ENCODE data around the gene CEBPE. TPM values are rescaled to one million over a fixed set of nuclear protein-coding genes. Genes with fewer than 3 reads are reported as not detected.

CEBPE gene
- total and polyA plus RNA-seq, 4 donors = 0.08 to 4.4 (median 0.16) TPM; not detected in 1

DNA sequence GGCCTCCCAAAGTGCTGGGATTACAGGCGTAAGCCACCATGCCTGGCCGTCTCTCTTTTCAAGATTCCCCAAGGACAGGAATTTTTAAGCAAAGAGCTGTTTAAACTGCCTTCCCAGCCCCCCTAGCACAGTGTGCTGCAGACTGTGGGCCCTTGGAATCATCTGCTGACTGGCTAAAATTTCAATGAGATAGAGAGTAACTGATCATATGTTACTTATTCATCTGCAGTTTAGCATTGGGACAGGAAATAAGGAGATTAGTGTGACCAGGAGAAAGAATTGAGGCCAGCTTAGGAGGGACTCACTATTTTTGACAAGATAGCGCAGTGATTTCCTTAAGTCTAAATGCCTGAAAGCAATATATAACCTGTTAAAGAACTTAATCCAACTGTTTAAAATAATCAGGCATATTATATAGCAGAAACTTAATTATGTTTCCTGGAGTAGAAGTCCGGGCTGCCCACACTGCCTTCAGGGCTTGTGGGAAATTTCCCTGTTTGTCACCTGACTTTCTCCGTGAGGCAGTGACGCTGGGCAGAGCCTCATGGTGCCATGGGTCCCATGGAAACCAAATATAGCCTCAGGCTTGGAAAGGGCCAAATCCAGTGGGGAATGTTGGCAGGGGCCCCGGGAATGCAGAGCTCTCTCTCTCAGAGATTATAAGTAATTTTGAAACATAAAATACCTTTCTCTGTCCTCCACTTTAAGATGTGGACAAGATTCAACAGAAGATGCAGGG lies 22.8 kb upstream of the CEBPE start:
- no peak overlapping the region for H3K9ac ChIP-seq (ENCODE audit: low read depth in 1 of 2, low read length in 2 of 2)
- no peak overlapping the region for H3K27ac ChIP-seq (ENCODE audit: low read depth in 1 of 2, low read length in 2 of 2)
- TF ChIP-seq FOXA2 (IDR thresholded peaks at IDR 0.05) = no peak
- TF ChIP-seq REST (IDR thresholded peaks at IDR 0.05) = no peak
- TF ChIP-seq, protein P1, sequence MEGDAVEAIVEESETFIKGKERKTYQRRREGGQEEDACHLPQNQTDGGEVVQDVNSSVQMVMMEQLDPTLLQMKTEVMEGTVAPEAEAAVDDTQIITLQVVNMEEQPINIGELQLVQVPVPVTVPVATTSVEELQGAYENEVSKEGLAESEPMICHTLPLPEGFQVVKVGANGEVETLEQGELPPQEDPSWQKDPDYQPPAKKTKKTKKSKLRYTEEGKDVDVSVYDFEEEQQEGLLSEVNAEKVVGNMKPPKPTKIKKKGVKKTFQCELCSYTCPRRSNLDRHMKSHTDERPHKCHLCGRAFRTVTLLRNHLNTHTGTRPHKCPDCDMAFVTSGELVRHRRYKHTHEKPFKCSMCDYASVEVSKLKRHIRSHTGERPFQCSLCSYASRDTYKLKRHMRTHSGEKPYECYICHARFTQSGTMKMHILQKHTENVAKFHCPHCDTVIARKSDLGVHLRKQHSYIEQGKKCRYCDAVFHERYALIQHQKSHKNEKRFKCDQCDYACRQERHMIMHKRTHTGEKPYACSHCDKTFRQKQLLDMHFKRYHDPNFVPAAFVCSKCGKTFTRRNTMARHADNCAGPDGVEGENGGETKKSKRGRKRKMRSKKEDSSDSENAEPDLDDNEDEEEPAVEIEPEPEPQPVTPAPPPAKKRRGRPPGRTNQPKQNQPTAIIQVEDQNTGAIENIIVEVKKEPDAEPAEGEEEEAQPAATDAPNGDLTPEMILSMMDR (IDR thresholded peaks at IDR 0.05; ENCODE audit: low read depth, low read length, missing input control) = no peak
- no peak for TF ChIP-seq RAD21 (IDR thresholded peaks at IDR 0.05)
- TF ChIP-seq, protein P2, sequence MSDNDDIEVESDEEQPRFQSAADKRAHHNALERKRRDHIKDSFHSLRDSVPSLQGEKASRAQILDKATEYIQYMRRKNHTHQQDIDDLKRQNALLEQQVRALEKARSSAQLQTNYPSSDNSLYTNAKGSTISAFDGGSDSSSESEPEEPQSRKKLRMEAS (IDR thresholded peaks at IDR 0.05) = no peak
- TF ChIP-seq, protein P3, sequence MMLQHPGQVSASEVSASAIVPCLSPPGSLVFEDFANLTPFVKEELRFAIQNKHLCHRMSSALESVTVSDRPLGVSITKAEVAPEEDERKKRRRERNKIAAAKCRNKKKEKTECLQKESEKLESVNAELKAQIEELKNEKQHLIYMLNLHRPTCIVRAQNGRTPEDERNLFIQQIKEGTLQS (IDR thresholded peaks at IDR 0.05) = no peak
- no peak for TF ChIP-seq JUND (IDR thresholded peaks at IDR 0.05)
- no peak for TF ChIP-seq YY1 (IDR thresholded peaks at IDR 0.05)
- no peak for TF ChIP-seq TAF1 (conservative IDR thresholded peaks at IDR 0.05)
- H3K27me3 ChIP-seq (ENCODE audit: control insufficient read depth in 4 of 4, insufficient read depth in 4 of 4, low read length in 3 of 4) = no peaks in the 10 kb centered on the region
- peaks cover 0 to 2% (median 1%) of the 10 kb centered on the region in 4 donors for H3K36me3 ChIP-seq (ENCODE audit: control insufficient read depth in 4 of 4, insufficient read depth in 3 of 4, low read depth in 1 of 4, low read length in 3 of 4)
- DNase-seq (ENCODE audit: low spot score) = no peak
- no peaks in the 10 kb centered on the region for H3K9me3 ChIP-seq (ENCODE audit: control insufficient read depth in 4 of 4, low read length in 3 of 4)
- no peaks in the 10 kb centered on the region for H3K4me1 ChIP-seq (ENCODE audit: control insufficient read depth in 4 of 4, insufficient read depth in 4 of 4, low read length in 3 of 4)
- WGBS = 77% methylated on average over 7 of the region's 7 CpGs
- no peak overlapping the region for H3K4me3 ChIP-seq (ENCODE audit: low read depth in 1 of 3, low read length in 3 of 3)

DNA sequence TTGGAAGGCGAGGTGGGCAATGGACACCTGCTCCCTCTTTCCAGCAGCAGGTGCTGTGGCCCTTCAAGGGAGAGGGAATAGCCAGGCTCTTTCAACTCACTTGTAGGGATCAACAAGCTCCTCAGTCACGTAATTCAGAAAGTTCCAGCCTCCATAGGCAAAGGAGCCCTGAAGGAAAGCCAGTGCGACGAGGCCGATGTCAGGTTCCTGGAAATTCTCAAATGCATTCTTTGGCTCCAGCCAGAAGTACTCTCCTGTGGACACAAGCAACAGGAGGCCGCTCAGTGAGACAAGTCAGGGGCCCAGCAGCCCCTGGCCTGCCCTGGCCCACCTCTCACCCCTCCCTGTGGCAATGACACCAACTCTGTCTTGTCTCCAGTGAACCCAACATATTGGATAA lies 21.3 kb upstream of the CEBPE start:
- H3K4me1 ChIP-seq (ENCODE audit: control insufficient read depth in 4 of 4, insufficient read depth in 4 of 4, low read length in 3 of 4) = no peaks in the 10 kb centered on the region
- H3K9ac ChIP-seq (ENCODE audit: low read depth in 1 of 2, low read length in 2 of 2) = no peak overlapping the region
- no peak overlapping the region for H3K4me3 ChIP-seq (ENCODE audit: low read depth in 1 of 3, low read length in 3 of 3)
- H3K9me3 ChIP-seq (ENCODE audit: control insufficient read depth in 4 of 4, low read length in 3 of 4) = no peaks in the 10 kb centered on the region
- H3K36me3 ChIP-seq (ENCODE audit: control insufficient read depth in 4 of 4, insufficient read depth in 3 of 4, low read depth in 1 of 4, low read length in 3 of 4) = peaks cover 0 to 2% (median 1%) of the 10 kb centered on the region in 4 donors
- no peak for DNase-seq (ENCODE audit: low spot score)
- H3K27ac ChIP-seq (ENCODE audit: low read depth in 1 of 2, low read length in 2 of 2) = no peak overlapping the region
- TF ChIP-seq, protein P4, sequence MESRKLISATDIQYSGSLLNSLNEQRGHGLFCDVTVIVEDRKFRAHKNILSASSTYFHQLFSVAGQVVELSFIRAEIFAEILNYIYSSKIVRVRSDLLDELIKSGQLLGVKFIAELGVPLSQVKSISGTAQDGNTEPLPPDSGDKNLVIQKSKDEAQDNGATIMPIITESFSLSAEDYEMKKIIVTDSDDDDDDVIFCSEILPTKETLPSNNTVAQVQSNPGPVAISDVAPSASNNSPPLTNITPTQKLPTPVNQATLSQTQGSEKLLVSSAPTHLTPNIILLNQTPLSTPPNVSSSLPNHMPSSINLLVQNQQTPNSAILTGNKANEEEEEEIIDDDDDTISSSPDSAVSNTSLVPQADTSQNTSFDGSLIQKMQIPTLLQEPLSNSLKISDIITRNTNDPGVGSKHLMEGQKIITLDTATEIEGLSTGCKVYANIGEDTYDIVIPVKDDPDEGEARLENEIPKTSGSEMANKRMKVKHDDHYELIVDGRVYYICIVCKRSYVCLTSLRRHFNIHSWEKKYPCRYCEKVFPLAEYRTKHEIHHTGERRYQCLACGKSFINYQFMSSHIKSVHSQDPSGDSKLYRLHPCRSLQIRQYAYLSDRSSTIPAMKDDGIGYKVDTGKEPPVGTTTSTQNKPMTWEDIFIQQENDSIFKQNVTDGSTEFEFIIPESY (IDR thresholded peaks at IDR 0.05) = no peak
- TF ChIP-seq NR2F2 (IDR thresholded peaks at IDR 0.05) (no peak), HNF4G (IDR thresholded peaks at IDR 0.05) (no peak), RXRA (IDR thresholded peaks at IDR 0.05) (no peak), EGR1 (IDR thresholded peaks at IDR 0.05; ENCODE audit: low read depth in 2 of 2) (no peak), RAD21 (IDR thresholded peaks at IDR 0.05) (no peak)
- TF ChIP-seq, protein P2 (IDR thresholded peaks at IDR 0.05) = no peak
- TF ChIP-seq, protein P3 (IDR thresholded peaks at IDR 0.05) = no peak
- H3K27me3 ChIP-seq (ENCODE audit: control insufficient read depth in 4 of 4, insufficient read depth in 4 of 4, low read length in 3 of 4) = no peaks in the 10 kb centered on the region
- WGBS = 87% methylated on average over 6 of the region's 6 CpGs
